ENCODE measurements around the gene HOXC9.

The HOXC9 gene

GRCh38 chr12:54000116-54001114 lies at the start of gene HOXC9:
Gene HOXC9 (plus strand): TSS chr12:54000161. CDS start chr12:54000189, 28 bp downstream.
- DNase-seq = peak; percentile 71

GRCh38 chr12:53950437-53950773 lies 49.6 kb upstream of the HOXC9 start:
- no peak for DNase-seq

- DNase-seq = no peak
Observed at GRCh38 chr12:53950789-53951576, 49.0 kb upstream of the HOXC9 start.

GRCh38 chr12:53951577-53952334 lies 48.2 kb upstream of the HOXC9 start:
- DNase-seq = no peak

- DNase-seq = peak; percentile 75
Observed at GRCh38 chr12:53952335-53952694, 47.6 kb upstream of the HOXC9 start.

- DNase-seq = no peak
Observed at GRCh38 chr12:53952871-53953734, 46.9 kb upstream of the HOXC9 start.

GRCh38 chr12:53953831-53954693 lies 45.9 kb upstream of the HOXC9 start:
- DNase-seq = no peak

- DNase-seq = no peak
Observed at GRCh38 chr12:53954694-53955035, 45.3 kb upstream of the HOXC9 start, which contains the start of gene HOXC12. Gene HOXC12 (plus strand): TSS chr12:53954903. CDS start chr12:53954930, 27 bp downstream.

GRCh38 chr12:53955036-53955775 lies 44.8 kb upstream of the HOXC9 start:
- DNase-seq = no peak

GRCh38 chr12:53955776-53956250 lies 44.1 kb upstream of the HOXC9 start:
- no peak for DNase-seq

GRCh38 chr12:53956251-53956887 lies 43.6 kb upstream of the HOXC9 start:
- no peak for DNase-seq

GRCh38 chr12:53956914-53957536 lies 42.9 kb upstream of the HOXC9 start:
- DNase-seq = no peak

GRCh38 chr12:53958128-53958527 lies 41.8 kb upstream of the HOXC9 start:
- no peak for DNase-seq

- DNase-seq = no peak
Observed at GRCh38 chr12:53959314-53959713, 40.6 kb upstream of the HOXC9 start.

- no peak for DNase-seq
Observed at GRCh38 chr12:53960187-53961024, 39.6 kb upstream of the HOXC9 start.

- DNase-seq = peak; percentile 78
Observed at GRCh38 chr12:53961025-53961761, 38.8 kb upstream of the HOXC9 start.

GRCh38 chr12:53963005-53963404 lies 37.0 kb upstream of the HOXC9 start:
- DNase-seq = no peak

All from retina (tissue), 1 donor.